GM15510 (cell line): ENCODE results near the gene GALNT2.

Experiments
- POLR2A ChIP-seq: IDR thresholded peaks from 3 replicates; pipeline ENCODE4 v1.6.1; 2011; ENCODE audit warnings: borderline replicate concordance; ENCODE audit not compliant: insufficient read length; ENCODE audit errors: extremely low read depth

GALNT2 gene

DNA sequence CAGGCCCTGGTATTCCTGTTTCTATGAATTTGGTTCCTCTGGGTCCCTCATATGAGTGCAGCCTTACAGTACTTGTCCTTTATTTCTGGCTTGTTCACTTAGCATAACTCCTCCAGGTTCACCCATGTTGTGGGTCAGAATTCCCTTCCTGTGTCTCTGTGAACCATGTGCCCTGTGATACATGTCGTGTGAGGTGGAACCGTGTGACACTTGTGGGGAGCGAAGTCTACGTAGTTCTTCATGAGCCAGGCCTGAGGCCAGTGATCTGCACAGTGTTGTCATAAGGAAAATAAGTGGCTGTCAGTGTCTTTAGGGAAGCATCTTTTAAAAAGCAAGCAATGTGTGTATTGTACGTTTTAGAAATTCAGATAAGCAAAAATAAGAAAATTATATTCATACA is 122.8 kb downstream of the GALNT2 start:
- no peak for TF ChIP-seq POLR2A

DNA sequence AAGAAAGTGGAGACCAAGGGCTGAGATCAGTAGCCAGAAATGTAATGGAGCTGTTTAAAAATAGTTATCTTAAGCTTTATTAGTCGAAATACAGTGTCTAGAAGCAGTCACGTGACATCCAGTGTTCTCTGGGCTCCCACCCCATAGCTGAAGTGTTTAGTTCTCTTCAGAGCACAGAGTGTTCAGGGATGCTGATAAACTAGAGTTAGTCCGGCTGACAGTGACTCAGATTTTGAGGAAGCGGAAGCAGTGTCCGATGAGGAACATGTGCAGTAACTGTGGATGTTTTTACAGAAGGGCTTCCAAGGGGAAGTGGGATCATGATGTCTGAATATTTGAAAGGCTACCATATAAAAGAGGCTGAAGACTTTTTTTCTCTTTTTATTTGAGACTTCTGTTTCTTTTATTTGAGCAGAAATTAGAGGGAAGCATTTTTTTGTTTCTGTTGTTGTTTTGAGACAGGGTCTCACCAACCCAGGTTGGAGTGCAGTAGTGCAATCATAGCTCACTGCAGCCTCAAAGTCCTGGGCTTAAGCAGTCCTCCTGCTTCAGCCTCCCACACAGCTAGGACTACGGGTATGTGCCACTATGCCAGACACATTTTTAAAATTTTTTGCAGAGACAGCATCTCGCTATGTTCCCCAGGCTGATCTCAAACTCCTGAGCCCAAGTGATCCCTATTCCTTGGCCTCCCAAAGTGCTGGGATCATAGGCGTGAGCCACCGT is 124.2 kb downstream of the GALNT2 start:
- no peak for TF ChIP-seq POLR2A

DNA sequence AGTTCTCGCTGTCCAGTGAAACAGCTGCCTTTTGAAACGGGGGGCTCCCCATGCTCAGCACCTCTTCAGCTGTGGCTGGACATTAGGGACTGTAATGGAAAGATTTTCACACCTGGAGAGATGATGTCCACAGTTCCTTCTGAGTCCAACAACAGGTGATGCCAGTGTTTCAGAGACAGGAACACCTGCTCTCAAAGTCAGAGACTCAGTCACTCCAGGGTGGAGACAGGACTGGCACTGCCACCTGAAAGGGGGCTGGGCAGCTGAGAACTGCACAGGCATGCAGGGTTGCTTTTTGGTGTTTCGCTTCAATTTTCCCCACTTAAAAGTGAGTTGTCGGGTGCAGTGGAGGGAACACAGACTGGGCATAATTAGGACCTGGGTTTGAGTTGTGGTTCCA is 124.8 kb downstream of the GALNT2 start:
- TF ChIP-seq POLR2A = no peak

DNA sequence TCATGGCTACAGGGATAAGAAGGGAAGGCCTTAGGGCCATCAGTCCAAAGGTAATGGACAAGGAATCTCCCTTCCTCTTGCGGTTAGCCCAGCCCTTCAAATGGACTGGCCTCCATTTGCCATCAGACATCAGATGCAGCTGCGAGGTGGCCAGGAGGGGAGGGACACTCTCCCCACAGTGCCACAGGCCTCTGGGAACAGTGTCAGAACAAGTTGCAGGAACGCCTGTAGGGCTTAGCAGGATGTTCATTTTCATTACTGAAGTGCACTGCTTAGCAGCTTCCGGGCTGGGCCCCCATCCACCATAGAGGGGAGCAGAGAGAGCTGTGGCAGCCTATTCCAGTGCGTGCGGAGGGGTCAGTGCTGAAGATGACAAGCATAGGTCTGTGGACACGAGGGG is 127.5 kb downstream of the GALNT2 start:
- TF ChIP-seq POLR2A = no peak

DNA sequence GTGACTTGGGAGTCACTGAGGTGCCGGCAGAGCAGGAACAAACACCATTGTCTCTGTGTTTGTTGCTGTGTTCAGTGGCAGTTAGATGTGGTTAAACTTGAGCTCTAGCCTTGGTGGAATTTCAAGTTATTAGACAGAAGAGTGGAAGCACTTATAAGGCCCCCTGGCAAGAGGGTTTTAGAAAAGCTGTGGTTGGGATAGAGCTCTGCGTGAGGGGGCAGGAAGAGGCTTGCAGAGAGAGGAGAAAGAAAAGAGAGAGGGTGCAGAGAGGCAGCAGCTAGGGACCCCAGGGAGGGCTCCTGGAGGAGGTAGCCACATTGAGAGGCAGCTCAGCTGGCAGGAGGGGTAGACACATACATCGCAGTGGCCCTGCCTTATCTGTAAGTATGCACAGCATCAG is 128.2 kb downstream of the GALNT2 start:
- TF ChIP-seq POLR2A = no peak

DNA sequence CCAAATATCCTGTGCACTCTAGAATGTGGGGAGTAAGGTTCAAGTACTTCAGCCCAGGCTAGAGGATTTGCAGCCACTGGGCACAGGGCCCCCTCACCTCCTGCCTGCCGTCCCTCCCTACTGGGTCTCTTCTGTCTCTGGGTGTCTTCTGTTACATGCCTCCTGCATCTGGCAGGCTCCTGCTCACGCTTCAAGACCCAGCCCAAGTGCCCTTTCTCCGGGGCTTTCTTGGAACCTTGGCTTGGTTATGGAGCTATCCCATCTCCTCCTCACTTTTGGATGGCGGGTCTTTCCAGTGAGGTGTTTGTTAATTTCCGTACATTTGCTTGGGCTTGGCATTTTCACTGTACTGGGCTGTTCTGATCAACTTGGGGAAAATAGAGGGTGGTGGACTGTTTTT is 129.0 kb downstream of the GALNT2 start:
- TF ChIP-seq POLR2A = no peak

DNA sequence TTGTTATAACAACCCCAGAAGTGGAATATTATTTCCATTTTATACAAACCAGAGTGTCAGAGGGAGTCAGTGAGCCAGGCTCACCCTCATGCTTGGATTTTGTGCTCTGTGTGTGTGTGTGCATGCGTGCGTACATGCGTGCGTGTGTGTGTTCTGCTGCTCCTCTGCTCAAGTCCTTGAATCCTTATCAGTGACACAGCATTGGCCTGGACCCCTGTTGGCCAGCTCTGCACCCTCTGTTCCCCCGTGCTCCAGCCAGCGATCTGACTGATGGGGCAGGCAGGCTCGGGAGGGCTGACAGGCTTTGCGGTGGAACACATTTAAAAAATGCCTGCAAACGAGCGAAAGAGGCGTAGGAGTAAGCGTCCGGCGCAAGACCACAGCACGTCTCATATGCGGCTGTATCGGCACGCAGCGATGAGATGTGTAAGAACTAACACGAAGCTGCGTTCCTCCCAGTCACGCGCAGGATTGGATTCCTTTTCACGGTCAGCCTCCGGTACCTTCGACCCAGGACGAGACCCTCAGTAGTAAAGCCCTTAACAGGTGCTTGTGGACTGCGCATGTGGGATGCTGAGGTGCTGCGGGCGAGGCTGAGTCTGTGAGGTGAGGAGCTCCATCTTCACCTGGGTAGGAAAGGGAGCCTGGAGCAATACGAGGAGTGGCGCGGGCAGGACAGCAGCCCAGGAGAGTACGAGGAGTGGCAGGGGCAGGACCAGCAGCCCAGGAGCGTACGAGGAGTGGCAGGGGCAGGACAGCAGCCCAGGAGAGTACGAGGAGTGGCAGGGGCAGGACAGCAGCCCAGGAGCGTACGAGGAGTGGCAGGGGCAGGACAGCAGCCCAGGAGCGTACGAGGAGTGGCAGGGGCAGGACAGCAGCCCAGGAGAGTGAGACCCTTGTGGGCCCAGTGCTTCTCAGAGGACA is 130.9 kb downstream of the GALNT2 start:
- no peak for TF ChIP-seq POLR2A

DNA sequence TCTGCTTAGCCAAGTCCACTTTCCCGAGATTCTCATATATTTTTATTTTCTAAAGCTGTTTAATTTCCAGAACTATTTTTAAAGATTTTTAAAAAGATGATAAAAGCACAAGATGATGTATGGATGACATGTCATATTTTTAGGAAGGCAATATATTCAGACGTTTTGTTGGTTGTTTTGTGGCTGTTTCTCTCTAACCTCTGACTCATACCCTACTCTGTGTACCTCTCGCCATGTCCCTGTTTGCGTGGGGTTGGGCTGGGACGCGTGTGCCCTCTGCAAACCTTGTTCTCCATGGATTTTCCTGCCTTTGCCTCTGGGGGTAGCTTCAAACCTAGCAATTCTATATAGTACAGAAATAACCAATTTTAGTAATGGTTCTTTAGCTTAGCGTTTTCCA is 132.0 kb downstream of the GALNT2 start:
- TF ChIP-seq POLR2A = no peak

DNA sequence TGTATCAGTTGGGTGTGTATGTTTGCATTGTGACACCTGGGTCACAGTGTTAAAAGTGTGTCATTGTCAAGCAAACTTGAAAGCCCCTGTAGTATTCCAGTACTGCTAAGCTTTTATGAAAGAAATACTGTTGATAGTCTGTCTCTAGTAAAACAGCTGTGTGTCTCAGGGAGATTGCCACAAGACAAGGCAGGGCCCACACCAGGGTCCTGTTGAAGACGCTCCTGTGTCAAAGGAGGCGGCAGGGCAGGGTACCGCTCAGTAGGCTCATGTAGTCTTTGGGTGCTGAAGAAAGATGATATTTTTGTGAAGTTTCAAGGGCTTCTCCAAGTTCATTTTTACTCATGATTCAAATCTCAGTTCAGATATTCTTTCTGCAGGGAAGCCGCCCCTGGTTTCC is 132.5 kb downstream of the GALNT2 start:
- TF ChIP-seq POLR2A = no peak

DNA sequence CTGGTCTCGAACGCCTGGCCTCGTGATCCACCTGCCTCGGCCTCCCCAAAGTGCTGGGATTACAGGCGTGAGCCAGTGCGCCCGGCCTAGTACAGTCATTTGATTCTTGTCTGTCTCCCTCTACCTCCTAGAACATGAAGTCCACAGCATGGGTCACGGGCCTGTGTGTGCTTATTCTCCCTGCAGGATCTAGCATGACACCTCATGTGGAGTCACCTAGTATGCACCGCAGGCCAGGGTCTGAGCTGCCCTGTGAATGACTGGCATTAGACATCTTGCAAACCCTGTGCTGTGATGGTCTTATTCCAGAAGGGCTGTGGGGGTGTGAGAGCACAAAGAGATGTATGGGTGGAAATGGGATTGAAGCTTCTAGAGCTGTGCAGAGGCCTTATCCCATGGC is 133.2 kb downstream of the GALNT2 start:
- no peak for TF ChIP-seq POLR2A

DNA sequence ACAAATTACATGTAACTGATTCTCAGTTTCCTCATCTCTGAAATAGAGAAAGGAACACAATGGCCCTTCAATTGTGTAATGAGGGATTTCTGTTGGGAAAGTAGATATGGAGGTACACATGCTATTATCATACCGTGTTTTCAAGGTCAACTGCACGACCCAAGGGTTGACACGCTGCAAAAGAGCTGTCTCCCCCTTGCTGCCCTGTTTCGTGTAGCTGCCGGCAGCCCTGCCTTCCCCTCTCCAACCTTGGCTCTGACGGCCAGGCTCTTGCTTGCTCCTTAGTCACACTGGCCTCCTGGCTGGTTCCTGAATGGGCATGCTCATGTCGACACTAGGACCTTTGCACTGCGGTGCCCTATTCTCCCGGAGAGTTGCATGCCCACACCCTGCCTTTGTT is 134.4 kb downstream of the GALNT2 start:
- no peak for TF ChIP-seq POLR2A

DNA sequence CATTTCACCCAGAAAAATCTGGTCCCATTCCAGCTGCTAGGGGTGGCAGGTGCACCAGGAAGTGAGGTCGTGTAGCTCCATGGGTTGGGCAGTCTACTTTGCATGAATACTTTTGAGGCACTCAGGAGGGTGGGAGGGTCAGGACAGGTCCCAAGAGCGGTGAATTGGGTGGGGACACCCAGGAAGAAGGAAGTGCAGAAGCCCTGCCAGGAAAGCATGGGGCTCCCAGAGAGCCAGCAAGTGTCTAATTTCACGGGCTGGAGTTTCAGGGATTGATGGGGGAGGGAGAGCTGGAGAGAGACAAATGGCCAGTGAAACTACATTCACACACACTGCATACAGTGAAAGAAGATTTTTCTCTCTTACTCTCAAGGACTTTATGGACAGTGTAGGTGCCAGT is 137.8 kb downstream of the GALNT2 start:
- TF ChIP-seq POLR2A = no peak

DNA sequence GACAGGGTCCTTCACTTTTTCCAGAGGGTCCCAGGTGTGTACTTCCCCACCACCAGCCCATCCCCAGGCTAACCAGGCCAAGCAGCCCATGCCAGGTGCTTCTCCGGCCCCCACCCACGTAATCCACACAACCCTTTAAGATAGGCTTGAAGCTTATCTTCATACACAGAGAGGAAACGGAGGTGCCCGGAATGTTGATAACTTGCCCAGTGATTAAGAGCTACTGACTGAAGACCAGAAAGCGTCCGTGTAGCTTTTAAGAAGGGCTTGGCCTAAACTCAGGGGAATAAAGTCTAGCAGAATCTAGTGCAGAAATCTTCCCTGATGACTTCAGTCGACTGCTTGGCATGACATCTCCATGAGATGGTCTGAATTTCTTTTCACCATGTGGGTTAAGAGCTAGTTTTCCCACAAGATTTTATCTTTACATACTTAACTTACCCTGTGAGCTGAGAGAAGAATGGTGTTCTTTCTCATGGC is 138.7 kb downstream of the GALNT2 start:
- TF ChIP-seq POLR2A = no peak

DNA sequence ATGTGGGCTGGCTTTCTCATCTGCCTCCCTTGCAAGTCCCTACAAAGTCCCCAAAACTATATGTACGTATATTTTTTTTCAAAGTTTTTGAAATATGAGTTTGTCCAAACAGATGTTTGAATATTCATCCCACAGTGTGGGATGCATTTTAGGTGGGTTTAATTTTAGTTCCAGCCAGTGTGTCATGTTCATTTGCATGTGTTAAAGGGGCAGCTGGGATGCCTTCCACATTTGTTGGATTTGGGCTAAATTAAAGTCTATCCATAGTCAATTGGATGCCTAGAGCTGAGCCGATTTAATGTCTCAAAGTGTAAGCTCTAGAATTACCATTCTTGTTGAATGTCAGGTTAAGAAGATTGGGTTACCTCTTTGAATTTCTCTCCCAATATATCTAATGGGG is 139.2 kb downstream of the GALNT2 start:
- TF ChIP-seq POLR2A = no peak

DNA sequence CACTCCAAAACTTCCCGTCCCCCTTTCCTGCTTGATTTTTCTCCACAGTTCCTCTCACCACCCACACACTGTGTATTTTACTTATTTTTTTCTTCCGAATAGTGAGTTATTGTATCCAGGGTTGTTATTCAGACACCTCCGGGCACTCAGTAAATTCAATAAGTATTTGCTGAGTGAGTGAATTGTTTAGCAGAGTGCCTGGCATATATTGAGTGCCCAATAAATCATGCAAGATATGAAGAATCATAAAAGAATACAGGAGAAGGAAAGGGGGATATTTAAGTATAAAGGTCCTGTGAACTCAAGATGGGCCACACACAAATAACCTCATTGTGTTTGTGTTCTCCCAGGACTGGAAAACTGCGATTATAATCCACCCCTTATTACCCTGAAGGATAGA is 139.9 kb downstream of the GALNT2 start:
- TF ChIP-seq POLR2A = no peak

DNA sequence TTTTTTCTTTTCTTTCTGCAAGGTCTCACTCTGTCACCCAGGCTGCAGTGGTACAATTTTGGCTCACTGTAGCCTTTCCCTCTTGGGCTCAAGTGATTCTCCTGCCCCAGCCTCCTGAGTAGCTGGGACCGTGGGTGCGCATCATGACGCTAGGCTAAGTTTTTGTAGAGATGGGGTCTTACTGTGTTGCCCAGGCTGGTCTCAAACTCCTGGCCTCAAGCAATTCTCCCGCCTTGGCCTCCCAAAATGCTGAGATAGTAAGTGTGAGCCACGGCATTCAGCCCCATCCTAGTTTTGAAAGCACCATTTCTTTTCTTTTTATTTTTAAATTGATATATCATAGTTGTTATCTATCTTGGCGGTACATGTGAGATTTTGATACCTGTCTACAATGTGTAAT is 140.6 kb downstream of the GALNT2 start:
- TF ChIP-seq POLR2A = no peak
